Fibroblast of villous mesenchyme (primary cell): ENCODE data around the gene C1orf21. TPM values are rescaled to one million over a fixed set of nuclear protein-coding genes. Genes with fewer than 3 reads are reported as not detected.

Source experiments
- DNase-seq: peaks from one replicate; pipeline ENCODE4 v3.0.0-alpha.2; 2010; ENCODE audit warnings: low read depth
- H3K4me3 ChIP-seq: 2 replicates; pipeline ENCODE4 v1.5.1; 2011; ENCODE audit warnings: low read depth, mild to moderate bottlenecking, low read length
- CTCF ChIP-seq: IDR thresholded peaks from 2 replicates; pipeline ENCODE4 v1.5.1; 2012; ENCODE audit warnings: low read depth, mild to moderate bottlenecking, low read length; ENCODE audit not compliant: insufficient read depth
- total RNA-seq: library from RNA; depleted of rRNA; stranded (reverse); fragments of >200 nt; gene quantifications from 2 replicates; pipeline ENCODE4 v1.2.3, GENCODE V29; 2012

The C1orf21 gene
- total RNA-seq, 1 donor: 3.5 TPM

GRCh38 chr1:184615301-184615700 is 228.5 kb downstream of the C1orf21 start:
- no peak for TF ChIP-seq CTCF
- H3K4me3 ChIP-seq: no peak overlapping the region
- DNase-seq: no peak

- DNase-seq: no peak
- no peak overlapping the region for H3K4me3 ChIP-seq
- no peak for TF ChIP-seq CTCF
These were observed 229.7 kb downstream of the C1orf21 start for GRCh38 chr1:184616504-184616903.

- no peak for DNase-seq
- no peak for TF ChIP-seq CTCF
- H3K4me3 ChIP-seq: no peak overlapping the region
These were observed 230.7 kb downstream of the C1orf21 start for GRCh38 chr1:184617433-184618029.

- TF ChIP-seq CTCF: no peak
- no peak for DNase-seq
- H3K4me3 ChIP-seq: no peak overlapping the region
These were observed 232.0 kb downstream of the C1orf21 start for GRCh38 chr1:184618851-184619250.

- no peak overlapping the region for H3K4me3 ChIP-seq
- no peak for DNase-seq
- TF ChIP-seq CTCF: no peak
These were observed 233.6 kb downstream of the C1orf21 start for GRCh38 chr1:184620469-184620868.

- peak; percentile 98 for DNase-seq
- H3K4me3 ChIP-seq: no peak overlapping the region
- TF ChIP-seq CTCF: no peak
These were observed 234.4 kb downstream of the C1orf21 start for GRCh38 chr1:184621260-184621659.

GRCh38 chr1:184622136-184622823 is 235.5 kb downstream of the C1orf21 start:
- H3K4me3 ChIP-seq: no peak overlapping the region
- TF ChIP-seq CTCF: no peak
- peak; percentile 99 for DNase-seq
